IMR-90 (cell line): Measurements from ENCODE around the gene PFKP. TPM values are rescaled to one million over a fixed set of nuclear protein-coding genes. Genes with fewer than 3 reads are reported as not detected.

Experiments
- ATAC-seq: fragments of 200-7000 bp; cut with Tn5 transposase; 2 replicates; pipeline ENCODE4 v1.9.1; 2020; ENCODE audit warnings: low read depth, mild to moderate bottlenecking, moderate library complexity
- BruUV-seq: library from RNA; stranded (reverse); fragments of 400-500 nt; replicated peaks from 2 replicates; lab custom pipeline; 2021; lab: Mats Ljungman, UMichigan
- CTCF ChIA-PET: fragments of 300-600 bp; formaldehyde crosslinking; extraction: SDS; loops from one replicate; lab custom pipeline; 2021; ENCODE audit warnings: antibody characterized with exemption; lab: Yijun Ruan, JAX
- POLR2A ChIA-PET: fragments of 300-600 bp; sonication (Branson Sonifier 250); formaldehyde crosslinking; loops from one replicate; lab custom pipeline; 2022; ENCODE audit warnings: antibody characterized with exemption; ENCODE audit not compliant: unreplicated experiment; lab: Charles Lee
- DNase-seq: peaks from one replicate; pipeline ENCODE4 v3.0.0; 2013
- H2AFZ ChIP-seq: replicated peaks from 2 replicates; pipeline ENCODE3; 2013; ENCODE audit warnings: low read length, mild to moderate bottlenecking; ENCODE audit not compliant: poor library complexity
- H2AK5ac ChIP-seq: 2 replicates; pipeline ENCODE4 v1.6.1; 2013; ENCODE audit warnings: low read depth, low read length, inconsistent platforms
- H2AK9ac ChIP-seq: replicated peaks from 2 replicates; pipeline ENCODE3; 2013; ENCODE audit warnings: mild to moderate bottlenecking, low read depth, low read length, moderate library complexity; ENCODE audit not compliant: poor library complexity
- H2BK120ac ChIP-seq: 2 replicates; pipeline ENCODE4 v1.6.1; 2013; ENCODE audit warnings: low read depth, low read length, inconsistent platforms
- H2BK15ac ChIP-seq: 3 replicates; pipeline ENCODE4 v1.6.1; 2013; ENCODE audit warnings: low read depth, low read length, inconsistent platforms
- H2BK20ac ChIP-seq: 2 replicates; pipeline ENCODE4 v1.6.1; 2013; ENCODE audit warnings: low read depth, mild to moderate bottlenecking, inconsistent platforms, low read length, moderate library complexity
- H2BK5ac ChIP-seq: 2 replicates; pipeline ENCODE4 v1.6.1; 2013; ENCODE audit warnings: mild to moderate bottlenecking, low read depth, low read length, inconsistent platforms; ENCODE audit not compliant: poor library complexity, severe bottlenecking
- H3K14ac ChIP-seq: replicated peaks from 2 replicates; pipeline ENCODE4 v1.6.1; 2013; ENCODE audit warnings: low read depth, low read length, inconsistent platforms
- H3K18ac ChIP-seq: 2 replicates; pipeline ENCODE4 v1.6.1; 2013; ENCODE audit warnings: low read depth, low read length, control low read depth
- H3K23ac ChIP-seq: 2 replicates; pipeline ENCODE4 v1.6.1; 2013; ENCODE audit warnings: low read depth, low read length, inconsistent platforms
- H3K27ac ChIP-seq: 2 replicates; pipeline ENCODE4 v1.5.1; 2013; ENCODE audit warnings: mild to moderate bottlenecking, control low read depth, low read length; ENCODE audit not compliant: insufficient read depth
- H3K27me3 ChIP-seq: 2 replicates; pipeline ENCODE4 v1.6.1; 2013; ENCODE audit warnings: low read length; ENCODE audit not compliant: control insufficient read depth, insufficient read depth
- H3K36me3 ChIP-seq: 2 replicates; pipeline ENCODE4 v1.6.1; 2013; ENCODE audit warnings: low read length, mixed read lengths; ENCODE audit not compliant: control insufficient read depth, insufficient read depth
- H3K4ac ChIP-seq: 2 replicates; pipeline ENCODE4 v1.6.1; 2013; ENCODE audit warnings: low read depth, low read length, inconsistent platforms
- H3K4me1 ChIP-seq: 2 replicates; pipeline ENCODE4 v1.6.1; 2013; ENCODE audit warnings: low read length, mixed read lengths; ENCODE audit not compliant: control insufficient read depth, insufficient read depth
- H3K4me2 ChIP-seq: 2 replicates; pipeline ENCODE4 v1.6.1; 2013; ENCODE audit warnings: low read depth, mild to moderate bottlenecking, control low read depth, low read length, moderate library complexity
- H3K4me3 ChIP-seq: 2 replicates; pipeline ENCODE4 v1.5.1; 2013; ENCODE audit warnings: low read depth, mild to moderate bottlenecking, control low read depth, low read length, moderate library complexity; ENCODE audit not compliant: insufficient read depth
- H3K56ac ChIP-seq: 2 replicates; pipeline ENCODE4 v1.6.1; 2013; ENCODE audit warnings: low read length, inconsistent platforms; ENCODE audit not compliant: insufficient read depth; ENCODE audit errors: extremely low read depth
- H3K79me1 ChIP-seq, 2 experiments: 2 replicates each; pipeline ENCODE4 v1.6.1; 2013; ENCODE audit warnings: low read length in 2 of 2, inconsistent platforms in 1 of 2, low read depth in 1 of 2
- H3K9ac ChIP-seq: 2 replicates; pipeline ENCODE4 v1.6.1; 2013; ENCODE audit warnings: low read depth, low read length, control low read depth
- H3K9me1 ChIP-seq: 2 replicates; pipeline ENCODE4 v1.6.1; 2013; ENCODE audit warnings: low read length, inconsistent platforms; ENCODE audit not compliant: insufficient read depth
- H3K9me3 ChIP-seq: 2 replicates; pipeline ENCODE4 v1.6.1; 2013; ENCODE audit warnings: low read length; ENCODE audit not compliant: control insufficient read depth, insufficient read depth
- H4K20me1 ChIP-seq: 2 replicates; pipeline ENCODE4 v1.6.1; 2013; ENCODE audit warnings: low read length, inconsistent platforms; ENCODE audit not compliant: insufficient read depth
- H4K5ac ChIP-seq: 2 replicates; pipeline ENCODE4 v1.6.1; 2013; ENCODE audit warnings: mild to moderate bottlenecking, low read depth, low read length, control low read depth
- H4K8ac ChIP-seq, 2 experiments: 2 replicates each; pipeline ENCODE4 v1.6.1; 2013; ENCODE audit warnings: low read depth in 2 of 2, low read length in 2 of 2, control low read depth in 1 of 2, inconsistent platforms in 1 of 2
- H4K91ac ChIP-seq: 2 replicates; pipeline ENCODE4 v1.6.1; 2013; ENCODE audit warnings: low read depth, low read length, inconsistent platforms; ENCODE audit not compliant: insufficient read depth
- BHLHE40 ChIP-seq: fragments of 150-350 bp; IDR thresholded peaks from 2 replicates; pipeline ENCODE4 v1.6.1; 2016; ENCODE audit warnings: mild to moderate bottlenecking, low read depth, low read length
- CEBPB ChIP-seq: IDR thresholded peaks from 2 replicates; pipeline ENCODE4 v1.6.1; 2012; ENCODE audit warnings: low read depth, low read length, improper control_type of control experiment
- CHD1 ChIP-seq: IDR thresholded peaks from 2 replicates; pipeline ENCODE4 v1.6.1; 2012; ENCODE audit warnings: low read depth, low read length, improper control_type of control experiment
- FOS ChIP-seq: fragments of 150-350 bp; IDR thresholded peaks from 2 replicates; pipeline ENCODE4 v1.6.1; 2016; ENCODE audit warnings: low read depth, low read length
- MAFK ChIP-seq: IDR thresholded peaks from 2 replicates; pipeline ENCODE4 v1.6.1; 2012; ENCODE audit warnings: low read depth, low read length, improper control_type of control experiment
- MAZ ChIP-seq: IDR thresholded peaks from 2 replicates; pipeline ENCODE4 v1.6.1; 2012; ENCODE audit warnings: low read depth, mild to moderate bottlenecking, low read length, improper control_type of control experiment, moderate library complexity, borderline replicate concordance
- MXI1 ChIP-seq: IDR thresholded peaks from 2 replicates; pipeline ENCODE4 v1.6.1; 2012; ENCODE audit warnings: low read depth, mild to moderate bottlenecking, low read length, moderate library complexity, borderline replicate concordance
- NFE2L2 ChIP-seq: fragments of 150-350 bp; IDR thresholded peaks from 2 replicates; pipeline ENCODE4 v1.6.1; 2016; ENCODE audit warnings: low read depth, mild to moderate bottlenecking, low read length
- POLR2A ChIP-seq: IDR thresholded peaks from 2 replicates; pipeline ENCODE4 v1.6.1; 2012; ENCODE audit warnings: mild to moderate bottlenecking, low read depth, low read length
- RAD21 ChIP-seq: IDR thresholded peaks from 2 replicates; pipeline ENCODE4 v1.6.1; 2012; ENCODE audit warnings: low read length, improper control_type of control experiment
- RCOR1 ChIP-seq: IDR thresholded peaks from 2 replicates; pipeline ENCODE4 v1.6.1; 2012; ENCODE audit warnings: mild to moderate bottlenecking, low read length, improper control_type of control experiment; ENCODE audit not compliant: insufficient replicate concordance
- RFX5 ChIP-seq: IDR thresholded peaks from 2 replicates; pipeline ENCODE4 v1.8.0; 2012; ENCODE audit warnings: low read depth, mild to moderate bottlenecking, low read length, moderate library complexity
- SMC3 ChIP-seq: fragments of 150-350 bp; IDR thresholded peaks from 2 replicates; pipeline ENCODE4 v1.6.1; 2016; ENCODE audit warnings: low read depth, mild to moderate bottlenecking, antibody characterized with exemption, low read length, moderate library complexity
- WGBS, 2 experiments: methylation state at CpG; one replicate each; pipeline versions ENCODE4 v1.1.5 to v1.1.7; 2013; ENCODE audit warnings: missing lambda C conversion rate in 2 of 2; ENCODE audit not compliant: insufficient read length in 1 of 2; ENCODE audit errors: extremely low coverage in 2 of 2; 5-methylcytosine and 5-hydroxymethylcytosine counted together
- dilution Hi-C: fragments of 300-500 bp; cut with HindIII; formaldehyde crosslinking; loops from one replicate; pipeline ENCODE4 v1.14.3; 2018; ENCODE audit warnings: low sequenced_read_pairs; ENCODE audit not compliant: unreplicated experiment
- in situ Hi-C: fragments of 300-500 bp; cut with MboI; formaldehyde crosslinking; loops from 3 replicates; pipeline ENCODE4 v1.14.3; 2019; ENCODE audit warnings: low sequenced_read_pairs, inconsistent platforms, mixed read lengths
- intact Hi-C: fragments of 100-400 bp; cut with micrococcal nuclease; formaldehyde crosslinking; loops from 2 replicates; pipeline ENCODE4 v1.10.0; 2022
- polyA plus RNA-seq, 3 experiments: library from polyadenylated mRNA; depleted of rRNA; stranded (reverse); fragments of >200 nt; gene quantifications; 2 replicates each; pipeline ENCODE4 v1.2.3, GENCODE V29; 2012; ENCODE audit warnings: low replicate concordance in 1 of 3
- total RNA-seq: library from RNA; depleted of rRNA; stranded (reverse); fragments of >200 nt; gene quantifications from 2 replicates; pipeline ENCODE4 v1.2.3, GENCODE V29; 2012
- TF ChIP-seq, protein P1 (sequence below): fragments of 150-350 bp; IDR thresholded peaks from 2 replicates; pipeline ENCODE4 v1.6.1; 2017; ENCODE audit warnings: mild to moderate bottlenecking, antibody characterized with exemption, low read length, low read depth
- TF ChIP-seq, protein P2 (sequence below): conservative IDR thresholded peaks from 2 replicates; pipeline ENCODE4 v1.5.1; 2012; ENCODE audit warnings: mild to moderate bottlenecking, low read depth, low read length, improper control_type of control experiment
- TF ChIP-seq, protein P3 (sequence below): fragments of 150-350 bp; IDR thresholded peaks from 2 replicates; pipeline ENCODE4 v1.6.1; 2016; ENCODE audit warnings: low read depth, mild to moderate bottlenecking, low read length, moderate library complexity, borderline replicate concordance

The PFKP gene
- total and polyA plus RNA-seq, 2 of the 4 experiments (the other 2 are of a cell fraction) = 223 to 294 TPM

DNA sequence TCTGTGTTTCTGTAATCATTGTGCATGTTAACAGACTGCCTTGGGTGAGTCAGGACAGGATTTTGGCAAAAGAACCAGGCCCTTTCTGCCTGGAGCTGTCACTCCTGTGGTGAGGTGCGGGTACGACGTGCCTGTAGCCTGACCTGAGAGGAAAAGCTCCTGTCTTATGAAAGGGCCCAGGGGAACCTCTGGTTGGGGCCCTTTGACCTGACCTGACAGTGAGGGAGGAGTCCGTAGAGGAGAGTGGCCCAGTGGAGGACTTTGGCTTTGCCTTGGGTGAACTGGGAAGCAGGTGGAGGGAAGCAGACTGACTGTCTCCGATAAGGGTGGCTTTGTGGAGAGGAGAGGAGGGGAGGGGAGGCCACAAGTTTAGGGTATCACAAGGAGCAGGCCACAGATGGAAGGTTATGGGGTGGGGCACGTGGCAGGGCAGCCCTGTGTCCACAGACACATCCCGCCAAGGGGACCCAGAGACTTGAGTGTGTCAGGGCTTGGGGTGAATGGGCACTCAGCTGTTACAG is 6.9 kb downstream of the PFKP start:
- DNase-seq (peak; percentile 47), ATAC-seq (peak; percentile 10)
- H4K8ac ChIP-seq = 0 out of 4 replicates have a peak overlapping the region, but pooled peaks of 1 of the 2 experiments have one; percentile 10
- no TSS peak for BruUV-seq
- in situ Hi-C loops (no loop called here), intact Hi-C loops (no loop called here), dilution Hi-C loops (no loop called here)
- peaks cover 87% of the 10 kb centered on the region for H4K20me1 ChIP-seq
- no peak overlapping the region for H2BK15ac ChIP-seq
- CTCF ChIA-PET = no interaction called here
- no peak overlapping the region for H3K18ac ChIP-seq
- peaks cover 9 to 88% of the 10 kb centered on the region in 2 experiments for H3K79me1 ChIP-seq
- H4K5ac ChIP-seq = no peak overlapping the region
- no peak overlapping the region; the same call in 1 of the 2 replicates for H2AK5ac ChIP-seq
- H3K9ac ChIP-seq = no peak overlapping the region
- no peak overlapping the region for H3K4me2 ChIP-seq
- TF ChIP-seq MAZ = no peak
- no peak for TF ChIP-seq NFE2L2
- no peak for TF ChIP-seq RAD21
- no peak for TF ChIP-seq POLR2A
- no peak for TF ChIP-seq CEBPB
- TF ChIP-seq, protein P1, sequence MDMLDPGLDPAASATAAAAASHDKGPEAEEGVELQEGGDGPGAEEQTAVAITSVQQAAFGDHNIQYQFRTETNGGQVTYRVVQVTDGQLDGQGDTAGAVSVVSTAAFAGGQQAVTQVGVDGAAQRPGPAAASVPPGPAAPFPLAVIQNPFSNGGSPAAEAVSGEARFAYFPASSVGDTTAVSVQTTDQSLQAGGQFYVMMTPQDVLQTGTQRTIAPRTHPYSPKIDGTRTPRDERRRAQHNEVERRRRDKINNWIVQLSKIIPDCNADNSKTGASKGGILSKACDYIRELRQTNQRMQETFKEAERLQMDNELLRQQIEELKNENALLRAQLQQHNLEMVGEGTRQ = no peak
- TF ChIP-seq SMC3 = no peak
- no peak for TF ChIP-seq RCOR1
- no peak for TF ChIP-seq RFX5
- TF ChIP-seq, protein P2, sequence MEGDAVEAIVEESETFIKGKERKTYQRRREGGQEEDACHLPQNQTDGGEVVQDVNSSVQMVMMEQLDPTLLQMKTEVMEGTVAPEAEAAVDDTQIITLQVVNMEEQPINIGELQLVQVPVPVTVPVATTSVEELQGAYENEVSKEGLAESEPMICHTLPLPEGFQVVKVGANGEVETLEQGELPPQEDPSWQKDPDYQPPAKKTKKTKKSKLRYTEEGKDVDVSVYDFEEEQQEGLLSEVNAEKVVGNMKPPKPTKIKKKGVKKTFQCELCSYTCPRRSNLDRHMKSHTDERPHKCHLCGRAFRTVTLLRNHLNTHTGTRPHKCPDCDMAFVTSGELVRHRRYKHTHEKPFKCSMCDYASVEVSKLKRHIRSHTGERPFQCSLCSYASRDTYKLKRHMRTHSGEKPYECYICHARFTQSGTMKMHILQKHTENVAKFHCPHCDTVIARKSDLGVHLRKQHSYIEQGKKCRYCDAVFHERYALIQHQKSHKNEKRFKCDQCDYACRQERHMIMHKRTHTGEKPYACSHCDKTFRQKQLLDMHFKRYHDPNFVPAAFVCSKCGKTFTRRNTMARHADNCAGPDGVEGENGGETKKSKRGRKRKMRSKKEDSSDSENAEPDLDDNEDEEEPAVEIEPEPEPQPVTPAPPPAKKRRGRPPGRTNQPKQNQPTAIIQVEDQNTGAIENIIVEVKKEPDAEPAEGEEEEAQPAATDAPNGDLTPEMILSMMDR = no peak
- no peak for TF ChIP-seq MAFK
- TF ChIP-seq CHD1 = no peak
- TF ChIP-seq FOS = no peak
- no peak for TF ChIP-seq BHLHE40
- TF ChIP-seq, protein P3, sequence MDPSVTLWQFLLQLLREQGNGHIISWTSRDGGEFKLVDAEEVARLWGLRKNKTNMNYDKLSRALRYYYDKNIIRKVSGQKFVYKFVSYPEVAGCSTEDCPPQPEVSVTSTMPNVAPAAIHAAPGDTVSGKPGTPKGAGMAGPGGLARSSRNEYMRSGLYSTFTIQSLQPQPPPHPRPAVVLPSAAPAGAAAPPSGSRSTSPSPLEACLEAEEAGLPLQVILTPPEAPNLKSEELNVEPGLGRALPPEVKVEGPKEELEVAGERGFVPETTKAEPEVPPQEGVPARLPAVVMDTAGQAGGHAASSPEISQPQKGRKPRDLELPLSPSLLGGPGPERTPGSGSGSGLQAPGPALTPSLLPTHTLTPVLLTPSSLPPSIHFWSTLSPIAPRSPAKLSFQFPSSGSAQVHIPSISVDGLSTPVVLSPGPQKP = no peak
- TF ChIP-seq MXI1 = no peak
- peak overlapping the region; percentile 10; the same call in 1 of the 2 replicates for H3K27ac ChIP-seq
- H2BK20ac ChIP-seq = no peak overlapping the region
- no peak overlapping the region for H3K23ac ChIP-seq
- H3K56ac ChIP-seq = no peak overlapping the region
- H3K36me3 ChIP-seq = peaks cover 54% of the 10 kb centered on the region
- H3K4ac ChIP-seq = no peak overlapping the region; the same call in 1 of the 2 replicates
- no peak overlapping the region for H2BK5ac ChIP-seq
- peak overlapping the region; percentile 34 for H2AFZ ChIP-seq
- H3K14ac ChIP-seq = no peak overlapping the region
- no peak overlapping the region for H2BK120ac ChIP-seq
- H3K4me3 ChIP-seq = no peak overlapping the region
- H3K27me3 ChIP-seq = no peaks in the 10 kb centered on the region
- H2AK9ac ChIP-seq = no peak overlapping the region
- peaks cover 25% of the 10 kb centered on the region for H3K4me1 ChIP-seq
- POLR2A ChIA-PET = no interaction called here
- no peaks in the 10 kb centered on the region for H3K9me3 ChIP-seq
- peaks cover 46% of the 10 kb centered on the region for H3K9me1 ChIP-seq
- H4K91ac ChIP-seq = no peak overlapping the region
- 97% methylated on average over 4 of the region's 7 CpGs; no CpG with 5 or more reads in 1 of the 2 experiments for WGBS, 2 experiments
